ENCODE data around the gene DDX4.
A peak's percentile ranks its signal among the peaks of the same experiment; 100 is the strongest.
"Not testable (repeated sequence)": the region's sequence is repeated elsewhere in the genome, so short reads cannot be mapped to it uniquely, and the experiment has no call there.

DDX4 gene

GRCh38 chr5:55711507-55712022, 26.3 kb upstream of the DDX4 start:
- Histone ChIP-seq H3K9me3 (no peaks in the 10 kb centered on the region), H3K27me3 (ENCODE audit: low read depth) (no peaks in the 10 kb centered on the region), H3K36me3 (replicated peaks) (peaks cover 6% of the 10 kb centered on the region; the same call in 1 of the 2 replicates), H3K4me1 (peaks cover 9% of the 10 kb centered on the region), H3K4me3 (peak overlapping the region; percentile 84)
- in situ Hi-C loops (cut with MboI; ENCODE audit: low sequenced_read_pairs), result loop anchor here (25.0 kb wide), 1 partner anchor 524 kb away; no protein-coding TSS in a partner anchor
- no peak for DNase-seq (ENCODE audit: low spot score in 2 of 2)

GRCh38 chr5:55712023-55712859, 25.6 kb upstream of the DDX4 start, which contains the start of gene SLC38A9:
Gene SLC38A9 (minus strand): TSS chr5:55712324. CDS start chr5:55697958, 14,366 bp downstream.
- in situ Hi-C loops (cut with MboI; ENCODE audit: low sequenced_read_pairs), result loop anchor here (25.0 kb wide), 1 partner anchor 525 kb away; no protein-coding TSS in a partner anchor
- peak within 1 kb of the TSS; percentile 84 for H3K4me3 ChIP-seq
- no peaks in the 10 kb centered on the region for H3K27me3 ChIP-seq (ENCODE audit: low read depth)
- no peaks in the 10 kb centered on the region for H3K9me3 ChIP-seq
- H3K36me3 ChIP-seq (replicated peaks), result peaks cover 6% of the 10 kb centered on the region; the same call in 1 of the 2 replicates
- H3K4me1 ChIP-seq, result peaks cover 13% of the 10 kb centered on the region
- peak; percentile 91 to 97 for DNase-seq (ENCODE audit: low spot score in 2 of 2)

GRCh38 chr5:55713871-55714270, 24.0 kb upstream of the DDX4 start:
- in situ Hi-C loops (cut with MboI; ENCODE audit: low sequenced_read_pairs), result loop anchor here (25.0 kb wide), 1 partner anchor 527 kb away; no protein-coding TSS in a partner anchor
- DNase-seq (ENCODE audit: low spot score in 2 of 2), result no peak
- no peak overlapping the region for H3K4me3 ChIP-seq
- H3K27me3 ChIP-seq (ENCODE audit: low read depth), result no peaks in the 10 kb centered on the region
- H3K9me3 ChIP-seq, result no peaks in the 10 kb centered on the region
- peaks cover under 1% of the 10 kb centered on the region; the same call in 1 of the 2 replicates for H3K36me3 ChIP-seq (replicated peaks)
- H3K4me1 ChIP-seq, result peaks cover 17% of the 10 kb centered on the region

- no peaks in the 10 kb centered on the region for H3K9me3 ChIP-seq
- DNase-seq (ENCODE audit: low spot score in 2 of 2), result no peak
- H3K4me1 ChIP-seq, result peaks cover 17% of the 10 kb centered on the region
- no peaks in the 10 kb centered on the region for H3K27me3 ChIP-seq (ENCODE audit: low read depth)
- no peak overlapping the region for H3K4me3 ChIP-seq
- in situ Hi-C loops (cut with MboI; ENCODE audit: low sequenced_read_pairs), result loop anchor here (25.0 kb wide), 1 partner anchor 527 kb away; no protein-coding TSS in a partner anchor
- H3K36me3 ChIP-seq (replicated peaks), result no peaks in the 10 kb centered on the region
Measured at GRCh38 chr5:55714339-55714738, 23.5 kb upstream of the DDX4 start.

- no peak overlapping the region for H3K4me3 ChIP-seq
- no peak for DNase-seq (ENCODE audit: low spot score in 2 of 2)
- peaks cover 17% of the 10 kb centered on the region for H3K4me1 ChIP-seq
- H3K27me3 ChIP-seq (ENCODE audit: low read depth), result no peaks in the 10 kb centered on the region
- H3K36me3 ChIP-seq (replicated peaks), result no peaks in the 10 kb centered on the region
- in situ Hi-C loops (cut with MboI; ENCODE audit: low sequenced_read_pairs), result loop anchor here (25.0 kb wide), 1 partner anchor 527 kb away; no protein-coding TSS in a partner anchor
- no peaks in the 10 kb centered on the region for H3K9me3 ChIP-seq
Measured at GRCh38 chr5:55714749-55715148, 23.1 kb upstream of the DDX4 start.

GRCh38 chr5:55715519-55716078, 22.3 kb upstream of the DDX4 start:
- no peak overlapping the region for H3K4me3 ChIP-seq
- H3K27me3 ChIP-seq (ENCODE audit: low read depth), result no peaks in the 10 kb centered on the region
- peaks cover 17% of the 10 kb centered on the region for H3K4me1 ChIP-seq
- DNase-seq (ENCODE audit: low spot score in 2 of 2), result no peak
- in situ Hi-C loops (cut with MboI; ENCODE audit: low sequenced_read_pairs), result loop anchor here (25.0 kb wide), 1 partner anchor 528 kb away; no protein-coding TSS in a partner anchor
- no peaks in the 10 kb centered on the region for H3K36me3 ChIP-seq (replicated peaks)
- H3K9me3 ChIP-seq, result no peaks in the 10 kb centered on the region

GRCh38 chr5:55719026-55719425, 18.8 kb upstream of the DDX4 start:
- H3K36me3 ChIP-seq (replicated peaks); H3K4me3 ChIP-seq; DNase-seq (ENCODE audit: low spot score in 2 of 2); H3K9me3 ChIP-seq; H3K27me3 ChIP-seq (ENCODE audit: low read depth): not testable (repeated sequence)
- in situ Hi-C loops (cut with MboI; ENCODE audit: low sequenced_read_pairs), result loop anchor here (25.0 kb wide), 1 partner anchor 532 kb away; no protein-coding TSS in a partner anchor
- peaks cover 10% of the 10 kb centered on the region for H3K4me1 ChIP-seq

- H3K36me3 ChIP-seq (replicated peaks), result no peaks in the 10 kb centered on the region
- in situ Hi-C loops (cut with MboI; ENCODE audit: low sequenced_read_pairs), result loop anchor here (25.0 kb wide), 1 partner anchor 533 kb away; no protein-coding TSS in a partner anchor
- H3K9me3 ChIP-seq, result no peaks in the 10 kb centered on the region
- H3K4me1 ChIP-seq, result peaks cover 10% of the 10 kb centered on the region
- H3K27me3 ChIP-seq (ENCODE audit: low read depth), result no peaks in the 10 kb centered on the region
- no peak overlapping the region for H3K4me3 ChIP-seq
- no peak for DNase-seq (ENCODE audit: low spot score in 2 of 2)
Measured at GRCh38 chr5:55720188-55720703, 17.6 kb upstream of the DDX4 start.

GRCh38 chr5:55724281-55724680, 13.6 kb upstream of the DDX4 start:
- in situ Hi-C loops (cut with MboI; ENCODE audit: low sequenced_read_pairs), result loop anchor here (25.0 kb wide), 1 partner anchor 537 kb away; no protein-coding TSS in a partner anchor
- Histone ChIP-seq H3K9me3 (no peaks in the 10 kb centered on the region), H3K36me3 (replicated peaks) (no peaks in the 10 kb centered on the region), H3K4me3 (no peak overlapping the region), H3K27me3 (ENCODE audit: low read depth) (no peaks in the 10 kb centered on the region), H3K4me1 (no peaks in the 10 kb centered on the region)
- no peak for DNase-seq (ENCODE audit: low spot score in 2 of 2)

GRCh38 chr5:55731848-55732247, 6.0 kb upstream of the DDX4 start:
- Histone ChIP-seq H3K4me3 (no peak overlapping the region), H3K27me3 (ENCODE audit: low read depth) (no peaks in the 10 kb centered on the region), H3K9me3 (no peaks in the 10 kb centered on the region), H3K36me3 (replicated peaks) (no peaks in the 10 kb centered on the region), H3K4me1 (no peaks in the 10 kb centered on the region)
- in situ Hi-C loops (cut with MboI; ENCODE audit: low sequenced_read_pairs), result no loop called here
- no peak for DNase-seq (ENCODE audit: low spot score in 2 of 2)

GRCh38 chr5:55732585-55732984, 5.3 kb upstream of the DDX4 start:
- in situ Hi-C loops (cut with MboI; ENCODE audit: low sequenced_read_pairs), result no loop called here
- no peak for DNase-seq (ENCODE audit: low spot score in 2 of 2)
- H3K4me1 ChIP-seq, result no peaks in the 10 kb centered on the region
- no peak overlapping the region for H3K4me3 ChIP-seq
- H3K27me3 ChIP-seq (ENCODE audit: low read depth), result no peaks in the 10 kb centered on the region
- no peaks in the 10 kb centered on the region for H3K36me3 ChIP-seq (replicated peaks)
- no peaks in the 10 kb centered on the region for H3K9me3 ChIP-seq

GRCh38 chr5:55734658-55735057, 3.2 kb upstream of the DDX4 start:
- H3K4me3 ChIP-seq, result no peak overlapping the region

GRCh38 chr5:55742778-55743177, 4.9 kb downstream of the DDX4 start:
- Histone ChIP-seq H3K36me3 (replicated peaks) (no peaks in the 10 kb centered on the region), H3K4me1 (no peaks in the 10 kb centered on the region), H3K4me3 (no peak overlapping the region), H3K9me3 (no peaks in the 10 kb centered on the region), H3K27me3 (ENCODE audit: low read depth) (peaks cover 3% of the 10 kb centered on the region; the same call in 1 of the 2 replicates)
- in situ Hi-C loops (cut with MboI; ENCODE audit: low sequenced_read_pairs), result no loop called here
- no peak for DNase-seq (ENCODE audit: low spot score in 2 of 2)

More at GRCh38 chr5:55734658-55735057, 3.2 kb upstream of the DDX4 start:
- in situ Hi-C loops (cut with MboI; ENCODE audit: low sequenced_read_pairs), result no loop called here
- DNase-seq (ENCODE audit: low spot score in 2 of 2), result no peak
- Histone ChIP-seq H3K9me3 (no peaks in the 10 kb centered on the region), H3K27me3 (ENCODE audit: low read depth) (no peaks in the 10 kb centered on the region), H3K36me3 (replicated peaks) (no peaks in the 10 kb centered on the region), H3K4me1 (no peaks in the 10 kb centered on the region)
